ENCODE results near the gene RPUSD3.

GRCh38 chr3:9887480-9887879 lies 43.7 kb upstream of the RPUSD3 start:
- no peak for TF ChIP-seq ZNF449 (tag by site-specific recombination; IDR thresholded peaks at IDR 0.05)
- no peak for TF ChIP-seq KLF16 (tag by site-specific recombination; IDR thresholded peaks at IDR 0.05)
- no peak for TF ChIP-seq CTCF (tag by site-specific recombination; IDR thresholded peaks at IDR 0.05)
- TF ChIP-seq TRIM28 (IDR thresholded peaks at IDR 0.05; ENCODE audit: borderline replicate concordance, low read length), result no peak
- no peak for TF ChIP-seq BCL6B (tag by site-specific recombination; IDR thresholded peaks at IDR 0.05)
- no peak for TF ChIP-seq ZNF529 (tag by site-specific recombination; IDR thresholded peaks at IDR 0.05; ENCODE audit: insufficient replicate concordance)
- TF ChIP-seq ZNF830 (tag by site-specific recombination; IDR thresholded peaks at IDR 0.05; ENCODE audit: low read depth), result no peak
- TF ChIP-seq PRDM10 (tag by site-specific recombination; IDR thresholded peaks at IDR 0.05), result no peak
- TF ChIP-seq PRDM4 (tag by site-specific recombination; IDR thresholded peaks at IDR 0.05), result no peak
- no peak for TF ChIP-seq ZIC2 (tag by site-specific recombination; IDR thresholded peaks at IDR 0.05)

Measured in HEK293 (cell line).